ENCODE results near the gene ATP6V1A.

- TF ChIP-seq POLR2AphosphoS5 (IDR thresholded peaks at IDR 0.05; ENCODE audit: low read depth, low read length) (no peak), POLR2A (IDR thresholded peaks at IDR 0.05; ENCODE audit: low read depth, low read length) (no peak), TAF1 (IDR thresholded peaks at IDR 0.05; ENCODE audit: low read depth, low read length) (no peak), SPI1 (IDR thresholded peaks at IDR 0.05; ENCODE audit: low read depth, low read length) (no peak), PAX5 (IDR thresholded peaks at IDR 0.05; ENCODE audit: insufficient read depth, low read length, severe bottlenecking) (no peak)
These were observed 17.9 kb downstream of the ATP6V1A start for GRCh38 chr3:113764698-113765097.
